Common myeloid progenitor, CD34-positive (primary cell): Measurements from ENCODE around the gene DCTN4.
A peak's percentile ranks its signal among the peaks of the same experiment; 100 is the strongest.

Experiments used
- CTCF ChIA-PET: fragments of 350-600 bp; sonication (Branson Sonifier 250); formaldehyde crosslinking; loops from one replicate; lab custom pipeline; 2021; ENCODE audit warnings: antibody characterized with exemption; lab: Charles Lee
- POLR2A ChIA-PET: fragments of 350-600 bp; sonication (Branson Sonifier 250); formaldehyde crosslinking; loops from one replicate; lab custom pipeline; 2021; ENCODE audit warnings: antibody characterized with exemption; lab: Charles Lee
- DNase-seq, 3 donors: peaks; one replicate each; pipeline versions ENCODE4 v3.0.0 to v3.0.0-alpha.2; 2013
- H3K27ac ChIP-seq, 2 experiments: 1 replicate in 1 of 2; 2 replicates in 1 of 2; pipeline ENCODE4 v1.7.0; 2013; ENCODE audit warnings: inconsistent platforms in 2 of 2, low read length in 2 of 2, mild to moderate bottlenecking in 2 of 2, low read depth in 1 of 2, moderate library complexity in 1 of 2; ENCODE audit not compliant: severe bottlenecking in 2 of 2, insufficient read depth in 1 of 2, poor library complexity in 1 of 2
- H3K27me3 ChIP-seq, 5 experiments: replicated peaks in 2 of 5; 1 replicate in 3 of 5; 2 replicates in 2 of 5; pipeline versions ENCODE4 v1.6.1 to v1.7.0; 2013; ENCODE audit warnings: low read length in 4 of 5, mild to moderate bottlenecking in 2 of 5, moderate library complexity in 2 of 5, inconsistent platforms in 1 of 5; ENCODE audit not compliant: insufficient read depth in 5 of 5, control insufficient read depth in 4 of 5
- H3K36me3 ChIP-seq, 4 experiments: 1 replicate in 2 of 4; 2 replicates in 2 of 4; pipeline versions ENCODE4 v1.6.1 to v1.7.0; 2013; ENCODE audit warnings: low read length in 3 of 4, control low read depth in 1 of 4, mild to moderate bottlenecking in 1 of 4; ENCODE audit not compliant: control insufficient read depth in 4 of 4, insufficient read depth in 4 of 4
- H3K4me1 ChIP-seq, 4 experiments: 1 replicate in 3 of 4; 2 replicates in 1 of 4; pipeline versions ENCODE4 v1.6.1 to v1.7.1; 2013; ENCODE audit warnings: low read length in 3 of 4, mild to moderate bottlenecking in 3 of 4, control low read depth in 1 of 4, inconsistent platforms in 1 of 4, moderate library complexity in 1 of 4; ENCODE audit not compliant: control insufficient read depth in 4 of 4, insufficient read depth in 4 of 4; ENCODE audit errors: control extremely low read depth in 1 of 4
- H3K4me3 ChIP-seq, 7 experiments: 1 replicate in 4 of 7; 2 replicates in 3 of 7; pipeline versions ENCODE4 v1.5.1 to v1.7.0; 2013; ENCODE audit warnings: mild to moderate bottlenecking in 7 of 7, low read length in 6 of 7, moderate library complexity in 6 of 7, inconsistent platforms in 2 of 7, low read depth in 2 of 7, control low read depth in 1 of 7; ENCODE audit not compliant: insufficient read depth in 4 of 7, control insufficient read depth in 1 of 7; ENCODE audit errors: extremely low read depth in 1 of 7
- H3K9me3 ChIP-seq, 5 experiments: 1 replicate in 4 of 5; 2 replicates in 1 of 5; pipeline versions ENCODE4 v1.6.1 to v1.7.1; 2013; ENCODE audit warnings: low read length in 4 of 5, mild to moderate bottlenecking in 2 of 5, inconsistent platforms in 1 of 5, low read depth in 1 of 5, moderate library complexity in 1 of 5; ENCODE audit not compliant: control insufficient read depth in 4 of 5, insufficient read depth in 2 of 5; ENCODE audit errors: control extremely low read depth in 1 of 5
- WGBS: methylation state at CpG from one replicate; pipeline ENCODE4 v1.1.5; 2013; ENCODE audit not compliant: insufficient coverage; 5-methylcytosine and 5-hydroxymethylcytosine counted together

Gene DCTN4

GRCh38 chr5:150762211-150762610 is 3.4 kb upstream of the DCTN4 start:
- no peaks in the 10 kb centered on the region for H3K9me3 ChIP-seq
- POLR2A ChIA-PET = no interaction called here
- no peak overlapping the region for H3K4me3 ChIP-seq
- H3K27ac ChIP-seq = peak overlapping the region; percentile 80 to 88
- peak in 1 of 3 donors; percentile 45 for DNase-seq
- peaks cover 67 to 91% (median 75%) of the 10 kb centered on the region in 4 experiments for H3K4me1 ChIP-seq
- CTCF ChIA-PET = interaction anchor here (0.6 to 15.6 kb wide), 7 partner anchors 16 to 63 kb away, joined by 3 to 293 read pairs (median 4); partner anchors contain the start of genes RBM22 and SMIM3
- WGBS = 97% methylated on average over 3 of the region's 5 CpGs
- no peaks in the 10 kb centered on the region for H3K27me3 ChIP-seq
- no peaks in the 10 kb centered on the region for H3K36me3 ChIP-seq

GRCh38 chr5:150759334-150759583 is 442 bp upstream of the DCTN4 start:
- CTCF ChIA-PET = interaction anchor here (0.7 to 15.6 kb wide), 4 partner anchors 19 to 88 kb away, joined by 5 to 293 read pairs (median 6); partner anchors contain the start of gene SMIM3

GRCh38 chr5:150758203-150758530 is 650 bp downstream of the DCTN4 start:
- Histone ChIP-seq H3K4me3 (peak overlapping the region; percentile 74 to 98 (median 92)), H3K4me1 (peaks cover 34 to 52% (median 41%) of the 10 kb centered on the region in 4 experiments), H3K36me3 (peaks cover 0 to 30% (median 16%) of the 10 kb centered on the region in 4 experiments), H3K27me3 (no peaks in the 10 kb centered on the region), H3K9me3 (no peaks in the 10 kb centered on the region), H3K27ac (peak overlapping the region; percentile 95 to 98)
- 0% methylated on average over 9 of the region's 12 CpGs for WGBS
- POLR2A ChIA-PET = interaction anchor here (1.0 to 1.3 kb wide), 3 partner anchors 16 to 22 kb away, joined by 5 to 6 read pairs (median 5); partner anchors contain the start of gene SMIM3
- DNase-seq = no peak
- CTCF ChIA-PET = interaction anchor here (1.0 to 15.6 kb wide), 5 partner anchors 20 to 58 kb away, joined by 3 to 293 read pairs (median 5); partner anchors contain the start of gene SMIM3

More at GRCh38 chr5:150759334-150759583, 442 bp upstream of the DCTN4 start:
- H3K27ac ChIP-seq = peak overlapping the region; percentile 95 to 98
- peaks cover 42 to 63% (median 52%) of the 10 kb centered on the region in 4 experiments for H3K4me1 ChIP-seq
- WGBS = 78% methylated on average over 4 of the region's 4 CpGs
- POLR2A ChIA-PET = interaction anchor here (0.7 to 1.3 kb wide), 3 partner anchors 15 to 112 kb away, joined by 3 to 5 read pairs (median 5); no protein-coding TSS in a partner anchor
- DNase-seq = no peak
- H3K4me3 ChIP-seq = peak overlapping the region in 6 of 7 experiments; percentile 74 to 98 (median 94)
- peaks cover 0 to 19% (median 8%) of the 10 kb centered on the region in 4 experiments for H3K36me3 ChIP-seq
- H3K9me3 ChIP-seq = no peaks in the 10 kb centered on the region
- H3K27me3 ChIP-seq = no peaks in the 10 kb centered on the region

DNA sequence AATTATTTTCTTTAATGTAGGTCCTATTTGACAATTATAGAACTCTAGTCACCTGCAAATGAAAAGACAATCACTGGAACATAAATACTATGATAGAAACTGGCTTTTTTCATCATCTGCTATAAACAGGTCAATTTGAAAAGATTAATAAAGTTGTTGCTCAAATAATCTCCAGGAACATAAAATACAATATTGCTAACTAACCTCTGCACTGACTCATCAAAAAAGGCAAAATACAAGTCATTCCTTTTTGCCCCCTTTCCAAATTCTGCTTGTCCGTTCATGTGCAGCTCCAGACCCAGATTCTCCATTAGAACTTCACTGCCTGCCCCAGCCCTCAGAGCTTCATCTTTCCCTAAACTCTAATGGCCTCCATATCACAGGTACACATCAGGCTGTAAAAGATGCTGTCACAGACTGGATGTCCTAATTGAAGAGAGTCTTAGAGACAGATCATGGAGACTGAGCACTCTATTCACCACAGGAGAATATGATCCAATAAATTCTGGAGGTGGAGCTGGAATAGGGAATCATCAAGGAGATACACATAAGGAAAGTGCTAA is 1.6 kb downstream of the DCTN4 start:
- CTCF ChIA-PET = interaction anchor here (1.0 to 15.6 kb wide), 3 partner anchors 15 to 22 kb away, joined by 3 to 293 read pairs (median 4); partner anchors contain the start of gene SMIM3
- Histone ChIP-seq H3K27me3 (no peaks in the 10 kb centered on the region), H3K9me3 (no peaks in the 10 kb centered on the region), H3K27ac (peak overlapping the region; percentile 95 to 98), H3K4me1 (peaks cover 26 to 42% (median 32%) of the 10 kb centered on the region in 4 experiments), H3K36me3 (peaks cover 2 to 38% (median 20%) of the 10 kb centered on the region in 4 experiments), H3K4me3 (peak overlapping the region in 5 of 7 experiments; percentile 7 to 98 (median 86))
- peak in 1 of 3 donors; percentile 46 for DNase-seq
- 60% methylated on average over 1 of the region's 1 CpG for WGBS
- POLR2A ChIA-PET = interaction anchor here (0.6 kb wide), 1 partner anchor 357 kb away, joined by 3 read pairs; no protein-coding TSS in a partner anchor

GRCh38 chr5:150753863-150754262 is 5.0 kb downstream of the DCTN4 start:
- ChIA-PET POLR2A (no interaction called here), CTCF (interaction anchor here (1.3 to 3.1 kb wide), 4 partner anchors 25 to 45 kb away, joined by 4 to 14 read pairs (median 5); partner anchors contain the start of gene SMIM3)
- WGBS = 100% methylated on average over 1 of the region's 1 CpG
- H3K9me3 ChIP-seq = no peaks in the 10 kb centered on the region
- no peak for DNase-seq
- peaks cover 2 to 53% (median 30%) of the 10 kb centered on the region in 4 experiments for H3K36me3 ChIP-seq
- H3K27ac ChIP-seq = no peak overlapping the region
- H3K4me1 ChIP-seq = peaks cover 5 to 21% (median 11%) of the 10 kb centered on the region in 4 experiments
- H3K4me3 ChIP-seq = no peak overlapping the region
- no peaks in the 10 kb centered on the region for H3K27me3 ChIP-seq

DNA sequence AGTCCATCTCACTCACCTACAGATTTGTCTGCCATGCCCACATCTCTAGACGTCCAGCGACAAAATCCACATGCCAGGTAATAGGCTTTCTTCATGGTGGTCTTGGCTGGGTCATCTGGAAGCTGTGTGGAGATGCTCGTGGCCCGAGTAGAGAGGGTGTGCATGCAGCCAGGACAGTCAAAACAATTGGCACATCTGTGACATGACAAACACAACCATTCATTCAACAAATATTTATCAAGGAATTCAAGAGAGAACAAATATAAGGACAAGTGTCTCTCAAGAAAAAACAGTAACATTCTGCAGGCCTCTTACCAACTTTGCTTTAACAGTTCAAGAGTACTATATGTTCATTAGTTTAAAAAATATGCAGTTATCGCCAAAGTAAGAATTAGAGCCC is 5.4 kb downstream of the DCTN4 start:
- CTCF ChIA-PET = interaction anchor here (1.3 to 3.1 kb wide), 4 partner anchors 25 to 45 kb away, joined by 4 to 14 read pairs (median 5); partner anchors contain the start of gene SMIM3
- DNase-seq = no peak
- H3K27ac ChIP-seq = no peak overlapping the region
- no peak overlapping the region for H3K4me3 ChIP-seq
- H3K36me3 ChIP-seq = peaks cover 2 to 54% (median 30%) of the 10 kb centered on the region in 4 experiments
- peaks cover 5 to 21% (median 11%) of the 10 kb centered on the region in 4 experiments for H3K4me1 ChIP-seq
- 90% methylated on average over 2 of the region's 5 CpGs for WGBS
- no peaks in the 10 kb centered on the region for H3K27me3 ChIP-seq
- POLR2A ChIA-PET = no interaction called here
- H3K9me3 ChIP-seq = no peaks in the 10 kb centered on the region
